ENCODE measurements around the gene TRMT6.

The TRMT6 gene

DNA sequence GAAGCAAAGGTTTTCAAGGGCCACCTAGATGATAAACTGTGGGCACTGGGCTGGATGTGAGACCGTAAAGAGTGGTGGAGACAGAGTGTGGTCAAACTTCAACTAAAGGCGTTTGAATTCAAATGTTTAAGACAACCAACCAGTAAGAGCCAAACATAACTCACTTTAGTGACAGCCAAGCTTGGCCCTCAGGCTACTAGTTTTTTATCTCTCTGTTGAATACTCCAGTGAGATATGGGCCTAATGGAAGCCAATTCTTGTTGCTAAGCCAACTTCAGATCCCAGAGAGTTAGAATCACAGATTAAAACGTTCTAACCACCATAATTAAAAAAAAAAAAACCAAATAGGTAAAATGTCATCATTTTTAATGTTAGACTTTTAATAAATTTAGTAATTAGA lies 57.3 kb downstream of the TRMT6 start:
- no peak for DNase-seq

DNA sequence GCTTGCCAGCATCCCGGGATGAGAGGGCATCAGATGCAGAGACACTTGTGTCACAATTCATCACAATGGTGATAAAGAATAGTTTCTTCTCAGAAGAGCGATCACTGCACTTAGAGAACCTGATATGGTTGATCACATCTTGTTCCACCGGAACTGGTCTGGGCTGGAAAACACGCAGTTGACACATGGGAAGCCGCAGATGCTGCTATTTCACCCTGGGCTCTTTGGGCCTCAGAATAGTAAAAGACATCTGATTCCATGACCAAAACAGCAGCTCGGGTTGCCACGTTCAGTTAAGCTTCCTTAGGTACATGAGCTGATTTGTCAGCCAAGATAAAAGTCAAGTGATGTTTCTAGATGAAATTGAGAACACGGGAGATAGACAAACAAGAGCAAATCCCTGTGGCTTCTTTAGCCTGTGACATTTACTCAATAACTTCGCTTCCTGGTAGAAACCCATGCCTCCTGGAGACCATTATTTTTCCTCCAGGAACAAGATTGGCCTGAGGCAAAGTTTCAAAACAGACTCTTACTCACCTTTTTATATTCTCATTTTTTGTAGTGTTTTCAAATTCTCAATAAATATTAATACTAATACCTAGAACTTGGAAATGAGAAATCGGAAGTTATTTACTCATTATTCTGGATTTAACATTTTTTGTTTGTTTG lies 59.4 kb downstream of the TRMT6 start:
- no peak for DNase-seq

DNA sequence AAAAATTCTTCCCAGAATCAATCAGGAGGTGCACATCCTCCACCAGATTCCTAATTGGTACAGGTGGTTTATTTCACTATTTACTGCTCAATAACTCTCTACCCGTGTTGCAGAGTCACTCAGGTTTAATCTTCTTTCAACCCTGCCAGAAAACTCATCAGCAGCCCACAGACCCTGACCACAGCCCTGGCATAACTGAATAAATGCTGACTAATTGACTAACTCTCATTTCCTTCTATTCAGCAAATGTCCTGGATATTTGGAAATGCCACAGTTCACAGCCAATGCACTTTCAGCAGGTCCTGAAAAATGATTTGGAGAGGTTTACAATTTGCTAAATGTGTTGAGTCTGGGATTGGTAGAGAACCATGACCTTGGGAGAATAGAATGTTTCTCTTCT lies 62.3 kb downstream of the TRMT6 start:
- DNase-seq, result no peak

DNA sequence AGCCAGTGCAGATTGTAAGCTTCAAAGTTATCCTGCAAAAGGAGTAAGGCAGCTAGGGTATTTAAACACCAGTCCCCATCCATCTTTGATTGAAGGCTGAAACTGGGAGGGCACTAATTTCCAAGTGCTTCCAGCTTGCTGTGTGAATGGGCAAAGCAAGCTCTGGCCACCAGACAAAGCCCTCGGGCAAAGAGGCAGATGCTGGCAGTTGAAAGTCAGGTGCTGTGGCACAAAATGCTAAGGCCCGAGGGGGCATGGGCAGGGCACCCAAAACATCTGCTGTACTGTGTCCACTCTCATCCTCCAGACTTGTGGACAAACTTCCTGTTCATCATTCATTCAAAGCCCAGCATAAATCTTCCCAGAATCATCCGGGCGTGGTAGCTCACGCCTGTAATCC lies 62.9 kb downstream of the TRMT6 start:
- no peak for DNase-seq
